Measurements from ENCODE around the gene ZNF211.

GRCh38 chr19:57637379-57637778 lies 4.4 kb downstream of the ZNF211 start:
- TF ChIP-seq CTCF (IDR thresholded peaks at IDR 0.05) (no peak), POLR2A (IDR thresholded peaks at IDR 0.05) (no peak)

Data from thyroid gland (tissue), 4 donors.